ENCODE measurements around the gene MT1G. TPM values are rescaled to one million over a fixed set of nuclear protein-coding genes. Genes with fewer than 3 reads are reported as not detected.

MT1G gene
- total RNA-seq, 1 experiment from 2014 or later: not detected

GRCh38 chr16:56620339-56620897 lies 47.4 kb downstream of the MT1G start:
- DNase-seq: no peak
- BruUV-seq (replicated peaks): no TSS peak
- no peaks in the 10 kb centered on the region for H4K20me1 ChIP-seq (ENCODE audit: low read length)
- POLR2A ChIA-PET (ENCODE audit: unreplicated experiment): no interaction called here
- H3K9me3 ChIP-seq (ENCODE audit: low read length): no peaks in the 10 kb centered on the region
- H3K4me1 ChIP-seq (ENCODE audit: insufficient read depth, low read length): 0 out of 2 replicates have a peak, but pooled peaks cover 3% of the 10 kb centered on the region
- H3K27ac ChIP-seq (ENCODE audit: low read length): no peak overlapping the region
- no peak for ATAC-seq
- no peak overlapping the region for H3K4me2 ChIP-seq (ENCODE audit: low read length)
- no peaks in the 10 kb centered on the region for H3K9me2 ChIP-seq (replicated peaks; ENCODE audit: low read length)
- intact Hi-C loops (cut with micrococcal nuclease): no loop called here
- no peak overlapping the region for H3K9ac ChIP-seq (ENCODE audit: low read length)
- TF ChIP-seq EZH2phosphoT487 (IDR thresholded peaks at IDR 0.05; ENCODE audit: borderline replicate concordance, low read length) (no peak), EZH2 (IDR thresholded peaks at IDR 0.05; ENCODE audit: low read length, unreplicated experiment) (no peak), CTCF (conservative IDR thresholded peaks at IDR 0.05; ENCODE audit: low read depth, low read length) (no peak)
- no peak overlapping the region for H3K4me3 ChIP-seq (ENCODE audit: low read length)
- H3K79me2 ChIP-seq (ENCODE audit: low read length): no peaks in the 10 kb centered on the region
- CTCF ChIA-PET: no interaction called here
- H3K27me3 ChIP-seq (ENCODE audit: low read length): no peaks in the 10 kb centered on the region
- H2AFZ ChIP-seq (ENCODE audit: low read length): no peak overlapping the region
- no peaks in the 10 kb centered on the region for H3K36me3 ChIP-seq (ENCODE audit: low read depth, low read length)
- no peaks in the 10 kb centered on the region for H3F3A ChIP-seq (ENCODE audit: low read length, unreplicated experiment)

DNA sequence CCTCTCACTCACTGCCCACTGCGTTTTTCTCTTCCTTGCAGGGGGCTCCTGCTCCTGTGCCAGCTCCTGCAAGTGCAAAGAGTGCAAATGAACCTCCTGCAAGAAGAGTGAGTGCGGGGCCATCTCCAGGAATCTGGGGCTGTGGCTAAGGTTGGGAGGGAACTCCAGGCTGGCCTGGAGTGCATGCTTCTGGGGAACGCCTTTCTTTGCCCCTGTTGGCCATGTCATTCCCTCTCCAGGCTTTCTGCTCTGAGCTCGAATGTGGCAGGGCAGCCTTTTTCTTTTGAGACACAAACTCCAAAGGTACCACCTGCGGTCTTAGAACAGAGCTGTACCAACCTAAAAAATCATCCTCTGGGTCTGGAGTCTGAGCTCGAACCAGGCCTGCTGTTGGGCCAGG lies 49.7 kb downstream of the MT1G start:
- Histone ChIP-seq H4K20me1 (ENCODE audit: low read length) (no peaks in the 10 kb centered on the region), H3K36me3 (ENCODE audit: low read depth, low read length) (no peaks in the 10 kb centered on the region), H3K79me2 (ENCODE audit: low read length) (no peaks in the 10 kb centered on the region), H2AFZ (ENCODE audit: low read length) (no peak overlapping the region), H3K9ac (ENCODE audit: low read length) (no peak overlapping the region), H3K4me3 (ENCODE audit: low read length) (no peak overlapping the region), H3F3A (ENCODE audit: low read length, unreplicated experiment) (no peaks in the 10 kb centered on the region), H3K4me1 (ENCODE audit: insufficient read depth, low read length) (peaks cover 25% of the 10 kb centered on the region), H3K27ac (ENCODE audit: low read length) (no peak overlapping the region), H3K4me2 (ENCODE audit: low read length) (no peak overlapping the region), H3K9me2 (replicated peaks; ENCODE audit: low read length) (no peaks in the 10 kb centered on the region), H3K9me3 (ENCODE audit: low read length) (no peaks in the 10 kb centered on the region), H3K27me3 (ENCODE audit: low read length) (no peaks in the 10 kb centered on the region)
- ATAC-seq (no peak), DNase-seq (no peak)
- POLR2A ChIA-PET (ENCODE audit: unreplicated experiment): no interaction called here
- TF ChIP-seq CTCF (conservative IDR thresholded peaks at IDR 0.05; ENCODE audit: low read depth, low read length) (no peak), EZH2phosphoT487 (IDR thresholded peaks at IDR 0.05; ENCODE audit: borderline replicate concordance, low read length) (no peak), EZH2 (IDR thresholded peaks at IDR 0.05; ENCODE audit: low read length, unreplicated experiment) (no peak)
- intact Hi-C loops (cut with micrococcal nuclease): no loop called here
- CTCF ChIA-PET: no interaction called here
- BruUV-seq (replicated peaks): no TSS peak

GRCh38 chr16:56617212-56618085 lies 50.4 kb downstream of the MT1G start:
- no peak overlapping the region for H3K4me2 ChIP-seq (ENCODE audit: low read length)
- TF ChIP-seq CTCF (conservative IDR thresholded peaks at IDR 0.05; ENCODE audit: low read depth, low read length) (no peak), EZH2 (IDR thresholded peaks at IDR 0.05; ENCODE audit: low read length, unreplicated experiment) (no peak), EZH2phosphoT487 (IDR thresholded peaks at IDR 0.05; ENCODE audit: borderline replicate concordance, low read length) (no peak)
- no peak overlapping the region for H3K9ac ChIP-seq (ENCODE audit: low read length)
- no peak overlapping the region for H2AFZ ChIP-seq (ENCODE audit: low read length)
- ChIA-PET CTCF (no interaction called here), POLR2A (ENCODE audit: unreplicated experiment) (no interaction called here)
- no peaks in the 10 kb centered on the region for H3F3A ChIP-seq (ENCODE audit: low read length, unreplicated experiment)
- intact Hi-C loops (cut with micrococcal nuclease): no loop called here
- no peaks in the 10 kb centered on the region for H3K27me3 ChIP-seq (ENCODE audit: low read length)
- H3K27ac ChIP-seq (ENCODE audit: low read length): no peak overlapping the region
- no peak for ATAC-seq
- H3K9me3 ChIP-seq (ENCODE audit: low read length): no peaks in the 10 kb centered on the region
- no peak overlapping the region for H3K4me3 ChIP-seq (ENCODE audit: low read length)
- H3K36me3 ChIP-seq (ENCODE audit: low read depth, low read length): no peaks in the 10 kb centered on the region
- no TSS peak for BruUV-seq (replicated peaks)
- H4K20me1 ChIP-seq (ENCODE audit: low read length): no peaks in the 10 kb centered on the region
- H3K9me2 ChIP-seq (replicated peaks; ENCODE audit: low read length): no peaks in the 10 kb centered on the region
- peaks cover 32% of the 10 kb centered on the region for H3K4me1 ChIP-seq (ENCODE audit: insufficient read depth, low read length)
- no peaks in the 10 kb centered on the region for H3K79me2 ChIP-seq (ENCODE audit: low read length)
- DNase-seq: no peak
